GM23338 (cell line): ENCODE measurements around the gene RAB29. TPM values are rescaled to one million over a fixed set of nuclear protein-coding genes. Genes with fewer than 3 reads are reported as not detected.

Experiments
- ATAC-seq: fragments of 200-7000 bp; cut with Tn5 transposase; 3 replicates; pipeline ENCODE4 v1.9.1; 2020
- DNase-seq: peaks from one replicate; pipeline ENCODE4 v3.0.0-alpha.2; 2015; ENCODE audit warnings: low spot score
- H2AFZ ChIP-seq: fragments of 200-600 bp; sonication (generic); 2 replicates; pipeline ENCODE4 v1.8.0; 2016; ENCODE audit warnings: antibody characterized with exemption, mild to moderate bottlenecking, moderate library complexity
- H3F3A ChIP-seq: fragments of 200-600 bp; sonication (generic); replicated peaks from 2 replicates; pipeline ENCODE4 v1.8.0; 2017; ENCODE audit warnings: antibody characterized with exemption, mixed run types, low read depth
- H3K27ac ChIP-seq: fragments of 200-600 bp; sonication (generic); 2 replicates; pipeline ENCODE4 v1.6.1; 2016; ENCODE audit warnings: low read depth
- H3K27me3 ChIP-seq: fragments of 200-600 bp; sonication (generic); 2 replicates; pipeline ENCODE4 v1.8.0; 2016; ENCODE audit warnings: mild to moderate bottlenecking, mixed run types, moderate library complexity; ENCODE audit not compliant: insufficient read depth
- H3K36me3 ChIP-seq: fragments of 200-600 bp; sonication (generic); 2 replicates; pipeline ENCODE4 v1.8.0; 2016; ENCODE audit warnings: mild to moderate bottlenecking; ENCODE audit not compliant: insufficient read depth
- H3K4me1 ChIP-seq: fragments of 200-600 bp; sonication (generic); 2 replicates; pipeline ENCODE4 v1.8.0; 2016; ENCODE audit warnings: mild to moderate bottlenecking, moderate library complexity; ENCODE audit not compliant: insufficient read depth
- H3K4me2 ChIP-seq: fragments of 200-600 bp; sonication (generic); 2 replicates; pipeline ENCODE4 v1.7.1; 2017; ENCODE audit warnings: mixed run types
- H3K4me3 ChIP-seq: fragments of 200-600 bp; sonication (generic); 2 replicates; pipeline ENCODE4 v1.6.1; 2016; ENCODE audit warnings: mixed run types
- H3K79me2 ChIP-seq: fragments of 200-600 bp; sonication (generic); replicated peaks from 2 replicates; pipeline ENCODE4 v1.8.0; 2017; ENCODE audit warnings: mild to moderate bottlenecking; ENCODE audit not compliant: insufficient read depth
- H3K9me2 ChIP-seq: fragments of 200-600 bp; sonication (generic); 2 replicates; pipeline ENCODE4 v1.8.0; 2017; ENCODE audit not compliant: insufficient read depth
- H4K20me1 ChIP-seq: fragments of 200-600 bp; sonication (generic); replicated peaks from 2 replicates; pipeline ENCODE4 v1.8.0; 2017; ENCODE audit warnings: mild to moderate bottlenecking; ENCODE audit not compliant: insufficient read depth
- H3K27ac Mint-ChIP-seq: 2 replicates; pipeline ENCODE4 v1.8.0; 2020; ENCODE audit warnings: inconsistent platforms, mild to moderate bottlenecking, moderate library complexity, mixed read lengths
- H3K27me3 Mint-ChIP-seq: 3 replicates; pipeline ENCODE4 v1.8.0; 2022; ENCODE audit warnings: low read depth, mild to moderate bottlenecking, moderate library complexity, mixed read lengths, inconsistent platforms; ENCODE audit not compliant: insufficient read depth, poor library complexity
- H3K36me3 Mint-ChIP-seq: 3 replicates; pipeline ENCODE4 v1.8.0; 2021; ENCODE audit warnings: low read depth, mild to moderate bottlenecking, inconsistent platforms, moderate library complexity, mixed read lengths
- H3K4me1 Mint-ChIP-seq: 3 replicates; pipeline ENCODE4 v1.8.0; 2020; ENCODE audit warnings: mild to moderate bottlenecking, inconsistent platforms, mixed read lengths
- H3K4me3 Mint-ChIP-seq: 3 replicates; pipeline ENCODE4 v1.8.0; 2021; ENCODE audit warnings: moderate library complexity, mild to moderate bottlenecking, inconsistent platforms, mixed read lengths
- H3K9me3 Mint-ChIP-seq: 3 replicates; pipeline ENCODE4 v1.8.0; 2020; ENCODE audit warnings: moderate library complexity, mild to moderate bottlenecking, inconsistent platforms, mixed read lengths
- CREB1 ChIP-seq: fragments of 250-450 bp; sonication (Bioruptor Pico); IDR thresholded peaks from 2 replicates; pipeline ENCODE4 v1.5.0; 2020; ENCODE audit warnings: low read depth, mild to moderate bottlenecking, moderate library complexity
- CTCF ChIP-seq, 2 experiments: fragments of 200-600 bp in 1 of 2; sonication (generic) in 1 of 2; conservative IDR thresholded peaks; 2 replicates each; pipeline versions ENCODE4 v1.5.1 to v1.6.1; 2016 to 2017; ENCODE audit warnings: antibody characterized with exemption in 2 of 2, low read depth in 2 of 2, mild to moderate bottlenecking in 2 of 2, moderate library complexity in 1 of 2
- EZH2 ChIP-seq: fragments of 200-600 bp; sonication (generic); IDR thresholded peaks from one replicate; pipeline ENCODE4 v1.8.0; 2017; ENCODE audit warnings: antibody characterized with exemption, mild to moderate bottlenecking, low read depth; ENCODE audit not compliant: unreplicated experiment
- JUNB ChIP-seq: IDR thresholded peaks from one replicate; pipeline ENCODE4 v1.6.1; 2016; ENCODE audit warnings: antibody characterized with exemption; ENCODE audit not compliant: unreplicated experiment
- REST ChIP-seq: IDR thresholded peaks from one replicate; pipeline ENCODE4 v1.6.1; 2018; ENCODE audit warnings: antibody characterized with exemption; ENCODE audit not compliant: unreplicated experiment
- ZNF114 ChIP-seq: fragments of 250-450 bp; sonication (Bioruptor Pico); IDR thresholded peaks from 2 replicates; pipeline ENCODE4 v1.5.0; 2020; ENCODE audit warnings: mild to moderate bottlenecking, moderate library complexity
- ZNF462 ChIP-seq: fragments of 250-450 bp; sonication (Bioruptor Pico); IDR thresholded peaks from 2 replicates; pipeline ENCODE4 v1.5.0; 2020; ENCODE audit warnings: mild to moderate bottlenecking, moderate library complexity
- polyA plus RNA-seq: library from polyadenylated mRNA; unstranded; fragments of >200 nt; fragmentation: Nextera tagmentation; extraction: Ambion mirVana; gene quantifications from 2 replicates; pipeline ENCODE4 v1.2.1, GENCODE V29; 2016
- total RNA-seq: library from RNA; depleted of rRNA; stranded (reverse); fragments of >200 nt; shearing (Covaris generic); gene quantifications from 2 replicates; pipeline ENCODE4 v1.2.3, GENCODE V29; 2014

Gene RAB29
- total and polyA plus RNA-seq, 2 experiments from 2014 or later = 7.1 to 9.1 TPM

- Histone ChIP-seq H3K9me2 (no peaks in the 10 kb centered on the region), H3K36me3 (no peaks in the 10 kb centered on the region), H3K27me3 (no peaks in the 10 kb centered on the region), H3F3A (0 out of 2 replicates have a peak, but pooled peaks cover 3% of the 10 kb centered on the region), H3K4me1 (no peaks in the 10 kb centered on the region), H4K20me1 (no peaks in the 10 kb centered on the region), H3K79me2 (no peaks in the 10 kb centered on the region), H3K4me3 (no peak overlapping the region), H2AFZ (no peak overlapping the region), H3K27ac (no peak overlapping the region), H3K4me2 (no peak overlapping the region)
- H3K27ac Mint-ChIP-seq = no peak overlapping the region
- no peaks in the 10 kb centered on the region for H3K9me3 Mint-ChIP-seq
- H3K4me3 Mint-ChIP-seq = no peak overlapping the region
- DNase-seq (no peak), ATAC-seq (no peak)
- H3K27me3 Mint-ChIP-seq = peaks cover 2% of the 10 kb centered on the region
- 0 out of 3 replicates have a peak, but pooled peaks cover 3% of the 10 kb centered on the region for H3K4me1 Mint-ChIP-seq
- H3K36me3 Mint-ChIP-seq = no peaks in the 10 kb centered on the region
- TF ChIP-seq CTCF (conservative IDR thresholded peaks at IDR 0.05; ENCODE audit: low read depth in 2 of 2) (no peak), JUNB (no peak), ZNF114 (CRISPR knock-in tag) (no peak)
Measured at GRCh38 chr1:205766570-205766969, 8.7 kb downstream of the RAB29 start.

- DNase-seq (no peak), ATAC-seq (no peak)
- Mint-ChIP-seq H3K9me3 (no peaks in the 10 kb centered on the region), H3K4me3 (no peak overlapping the region), H3K27me3 (peaks cover 2% of the 10 kb centered on the region), H3K36me3 (no peaks in the 10 kb centered on the region), H3K27ac (no peak overlapping the region), H3K4me1 (0 out of 3 replicates have a peak, but pooled peaks cover 3% of the 10 kb centered on the region)
- H3K27me3 ChIP-seq = no peaks in the 10 kb centered on the region
- H3K27ac ChIP-seq = no peak overlapping the region
- no peaks in the 10 kb centered on the region for H3K36me3 ChIP-seq
- no peaks in the 10 kb centered on the region for H3K9me2 ChIP-seq
- H3K4me1 ChIP-seq = no peaks in the 10 kb centered on the region
- no peaks in the 10 kb centered on the region for H4K20me1 ChIP-seq
- H3K4me3 ChIP-seq = no peak overlapping the region
- H2AFZ ChIP-seq = no peak overlapping the region
- no peak overlapping the region for H3K4me2 ChIP-seq
- 0 out of 2 replicates have a peak, but pooled peaks cover 3% of the 10 kb centered on the region for H3F3A ChIP-seq
- H3K79me2 ChIP-seq = no peaks in the 10 kb centered on the region
- TF ChIP-seq EZH2 = no peak
- TF ChIP-seq ZNF114 (CRISPR knock-in tag) = no peak
- TF ChIP-seq CTCF (conservative IDR thresholded peaks at IDR 0.05; ENCODE audit: low read depth in 2 of 2) = no peak
- no peak for TF ChIP-seq ZNF462 (CRISPR knock-in tag)
- TF ChIP-seq REST = no peak
- no peak for TF ChIP-seq CREB1 (CRISPR knock-in tag)
Measured at GRCh38 chr1:205766038-205766437, 9.2 kb downstream of the RAB29 start.
